ENCODE data around the gene CPN2. TPM values are rescaled to one million over a fixed set of nuclear protein-coding genes. Genes with fewer than 3 reads are reported as not detected.

CPN2 gene
- total and polyA plus RNA-seq, 2 donors (not counting 3 experiments of a cell fraction or from before 2014, with no cell fraction given), result not detected

GRCh38 chr3:194311000-194311399, 40.1 kb downstream of the CPN2 start:
- ChIA-PET CTCF (interaction anchor here (4.4 kb wide), 1 partner anchor 41 kb away, joined by 25 read pairs; no protein-coding TSS in a partner anchor), POLR2A (no interaction called here)
- intact Hi-C loops (cut with micrococcal nuclease), result no loop called here
- Histone ChIP-seq H3K27me3 (ENCODE audit: control insufficient read depth in 2 of 2, insufficient read depth in 2 of 2, low read length in 2 of 2) (no peaks in the 10 kb centered on the region), H3K79me2 (ENCODE audit: control insufficient read depth, insufficient read depth, low read length) (no peaks in the 10 kb centered on the region), H3K4me3 (replicated peaks in 1 of 3; ENCODE audit: insufficient read depth in 1 of 3, low read depth in 1 of 3, low read length in 3 of 3) (no peak overlapping the region), H3K36me3 (ENCODE audit: control insufficient read depth in 2 of 2, extremely low read depth in 1 of 2, insufficient read depth in 2 of 2, low read length in 2 of 2) (no peaks in the 10 kb centered on the region), H3K9ac (replicated peaks; ENCODE audit: extremely low read depth, insufficient read depth, low read length) (no peak overlapping the region), H4K20me1 (replicated peaks; ENCODE audit: control insufficient read depth, extremely low read depth, insufficient read depth, low read length) (no peaks in the 10 kb centered on the region), H3K4me2 (ENCODE audit: insufficient read depth, low read length) (no peak overlapping the region), H3K4me1 (ENCODE audit: control insufficient read depth, extremely low read depth, insufficient read depth, low read length) (peaks cover 19% of the 10 kb centered on the region), H3K27ac (ENCODE audit: insufficient read depth, low read depth, low read length) (no peak overlapping the region), H2AFZ (ENCODE audit: low read depth, low read length) (no peak overlapping the region), H3K9me3 (replicated peaks; ENCODE audit: control insufficient read depth, insufficient read depth, low read length) (no peaks in the 10 kb centered on the region), H3K9me1 (replicated peaks; ENCODE audit: control insufficient read depth, extremely low read depth, insufficient read depth, low read length) (no peaks in the 10 kb centered on the region)
- no peak for TF ChIP-seq FOS (IDR thresholded peaks at IDR 0.05; ENCODE audit: borderline replicate concordance, insufficient read depth, low read length)
- TF ChIP-seq JUN (IDR thresholded peaks at IDR 0.05; ENCODE audit: borderline replicate concordance, insufficient read depth, insufficient read length, low read depth), result no peak
- no peak for TF ChIP-seq MAX (IDR thresholded peaks at IDR 0.05; ENCODE audit: insufficient read depth, insufficient read length)
- no peak for TF ChIP-seq GATA2 (IDR thresholded peaks at IDR 0.05; ENCODE audit: insufficient read depth, insufficient read length, low read depth, low read length)
- no peak for TF ChIP-seq CTCF (IDR thresholded peaks at IDR 0.05; ENCODE audit: extremely low read depth in 1 of 2, insufficient read depth in 1 of 2, low read depth in 1 of 2, low read length in 2 of 2)
- no peak for TF ChIP-seq MYC (IDR thresholded peaks at IDR 0.05; ENCODE audit: low read depth, low read length)
- TF ChIP-seq POLR2AphosphoS5 (IDR thresholded peaks at IDR 0.05; ENCODE audit: insufficient read depth, low read depth, low read length), result no peak
- no peak for TF ChIP-seq POLR2A (IDR thresholded peaks at IDR 0.05; ENCODE audit: low read depth, low read length)
- no peak for TF ChIP-seq EZH2 (IDR thresholded peaks at IDR 0.05; ENCODE audit: borderline replicate concordance, low read depth, low read length, severe bottlenecking)
- dilution Hi-C loops (cut with MboI; ENCODE audit: extremely low pct_ligation_motif_present, low sequenced_read_pairs), result loop anchor here (25.0 kb wide), 1 partner anchor 549 kb away; no protein-coding TSS in a partner anchor
- no TSS peak for BruUV-seq (replicated peaks)
- FAIRE-seq (no peak), DNase-seq (ENCODE audit: low read depth, low spot score) (no peak)

All from endothelial cell of umbilical vein (primary cell).